ENCODE data around the gene SVEP1. TPM values are rescaled to one million over a fixed set of nuclear protein-coding genes. Genes with fewer than 3 reads are reported as not detected.
A peak's percentile ranks its signal among the peaks of the same experiment; 100 is the strongest.

SVEP1 gene
- total and polyA plus RNA-seq, 2 of the 13 experiments (the other 11 are each of a cell fraction or from before 2014, with no cell fraction given) = not detected

DNA sequence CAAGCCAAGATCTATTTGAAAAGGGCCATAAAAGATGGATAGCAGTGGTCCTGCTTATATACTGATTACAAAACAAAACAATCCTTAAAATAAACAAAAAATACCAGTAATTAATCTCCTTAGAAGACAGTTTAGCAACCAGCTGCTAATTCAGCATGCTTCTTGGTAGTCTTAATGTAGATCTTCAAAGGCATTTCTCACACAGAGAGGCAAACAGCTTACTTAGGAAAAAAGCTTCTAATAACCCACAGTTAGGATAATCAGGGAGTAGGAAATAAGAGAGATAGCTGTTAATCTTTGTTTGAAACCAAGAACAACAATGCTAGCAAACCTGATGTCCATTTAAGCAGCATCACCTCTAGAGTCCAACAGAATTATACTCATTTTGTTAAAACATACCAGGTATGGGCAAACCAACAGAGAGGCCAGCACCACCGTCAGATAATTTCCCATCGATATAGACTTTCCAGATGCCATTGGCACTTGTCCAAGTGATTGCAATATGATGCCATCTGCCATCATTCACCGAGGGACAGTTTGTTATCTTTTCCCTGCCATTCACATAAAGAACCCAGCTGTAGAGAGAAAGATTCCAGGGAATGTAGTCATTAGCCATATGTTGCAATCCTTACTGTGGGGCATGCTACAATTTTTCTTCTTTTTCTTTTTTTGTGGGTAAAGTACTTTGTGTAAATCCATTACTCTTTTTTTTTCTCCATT lies 136.2 kb downstream of the SVEP1 start:
- CTCF ChIA-PET (ENCODE audit: low intra/inter-chr PET ratio, low total read pairs) = no interaction called here

DNA sequence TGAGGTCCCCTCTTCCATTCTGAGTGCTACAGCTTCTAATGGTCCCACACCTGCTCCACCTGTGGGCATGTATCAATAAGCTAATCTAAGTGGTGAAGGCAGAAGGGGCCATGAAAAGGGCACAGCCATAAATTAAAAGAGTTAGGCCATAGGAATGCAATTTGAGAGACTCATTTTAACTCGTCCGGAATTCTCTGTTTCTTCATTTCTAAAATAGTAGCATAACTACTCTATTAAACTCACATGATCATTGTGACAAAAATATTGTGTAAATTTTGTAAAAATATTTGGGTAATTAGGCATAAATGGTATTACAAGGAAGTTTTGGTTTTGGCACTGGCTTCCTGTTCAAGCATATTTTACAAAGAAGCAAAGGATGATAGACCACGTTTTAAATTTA lies 138.7 kb downstream of the SVEP1 start:
- no TSS peak for BruUV-seq (replicated peaks)
- in situ Hi-C loops (cut with HindIII; ENCODE audit: extremely low pct_ligation_motif_present, low pct_unique_long_range_greater_than_20kb) (no loop called here), intact Hi-C loops (cut with micrococcal nuclease; ENCODE audit: unreplicated experiment) (no loop called here)
- H3K9ac ChIP-seq (ENCODE audit: insufficient read depth, low read depth, low read length) = no peak overlapping the region
- ATAC-seq = no peak
- H3K4me2 ChIP-seq (ENCODE audit: low read depth, low read length) = no peak overlapping the region
- H3K27me3 ChIP-seq (ENCODE audit: control insufficient read depth in 1 of 2, insufficient read depth in 2 of 2, low read length in 2 of 2) = peaks cover 1 to 4% of the 10 kb centered on the region in 2 experiments; a peak in 3 of 5 replicates
- DNase-seq (ENCODE audit: low spot score) = no peak
- no peaks in the 10 kb centered on the region for H3K36me3 ChIP-seq (replicated peaks in 1 of 2; ENCODE audit: control insufficient read depth in 1 of 2, insufficient read depth in 2 of 2, low read length in 2 of 2)
- no peaks in the 10 kb centered on the region for H4K20me1 ChIP-seq (ENCODE audit: insufficient read depth, low read length)
- no peak overlapping the region for H3K27ac ChIP-seq (ENCODE audit: extremely low read length, insufficient read depth, low read length)
- no peaks in the 10 kb centered on the region for H3K9me3 ChIP-seq (ENCODE audit: low read length)
- H2AFZ ChIP-seq (ENCODE audit: low read length) = no peak overlapping the region
- H3K79me2 ChIP-seq (ENCODE audit: insufficient read depth, low read length) = no peaks in the 10 kb centered on the region
- WGBS (ENCODE audit: low lambda C conversion rate) = 3% methylated on average over 3 of the region's 3 CpGs
- H3K4me1 ChIP-seq (ENCODE audit: insufficient read depth, low read length) = no peaks in the 10 kb centered on the region
- no peak for FAIRE-seq
- ChIA-PET POLR2A (no interaction called here), CTCF (ENCODE audit: low intra/inter-chr PET ratio, low total read pairs) (no interaction called here)
- no peak overlapping the region for H3K4me3 ChIP-seq (replicated peaks in 1 of 3; ENCODE audit: insufficient read depth in 1 of 3, low read depth in 2 of 3, low read length in 3 of 3)
- no peak for TF ChIP-seq MIXL1 (CRISPR knock-in tag; IDR thresholded peaks at IDR 0.05)
- no peak for TF ChIP-seq PITX1 (CRISPR knock-in tag; IDR thresholded peaks at IDR 0.05)
- TF ChIP-seq, protein P1, sequence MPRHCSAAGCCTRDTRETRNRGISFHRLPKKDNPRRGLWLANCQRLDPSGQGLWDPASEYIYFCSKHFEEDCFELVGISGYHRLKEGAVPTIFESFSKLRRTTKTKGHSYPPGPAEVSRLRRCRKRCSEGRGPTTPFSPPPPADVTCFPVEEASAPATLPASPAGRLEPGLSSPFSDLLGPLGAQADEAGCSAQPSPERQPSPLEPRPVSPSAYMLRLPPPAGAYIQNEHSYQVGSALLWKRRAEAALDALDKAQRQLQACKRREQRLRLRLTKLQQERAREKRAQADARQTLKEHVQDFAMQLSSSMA (CRISPR knock-in tag; IDR thresholded peaks at IDR 0.05) = no peak
- no peak for TF ChIP-seq ZSCAN25 (CRISPR knock-in tag; IDR thresholded peaks at IDR 0.05)
- TF ChIP-seq ZNF256 (CRISPR knock-in tag; conservative IDR thresholded peaks at IDR 0.05) = no peak
- TF ChIP-seq ZNF549 (CRISPR knock-in tag; IDR thresholded peaks at IDR 0.05) = no peak
- no peak for TF ChIP-seq SETDB1 (CRISPR knock-in tag; IDR thresholded peaks at IDR 0.05; ENCODE audit: borderline replicate concordance)
- TF ChIP-seq ETS1 (CRISPR knock-in tag; IDR thresholded peaks at IDR 0.05) = no peak
- TF ChIP-seq GATA4 (IDR thresholded peaks at IDR 0.05; ENCODE audit: borderline replicate concordance, low read depth) = no peak
- TF ChIP-seq MAF1 (CRISPR knock-in tag; IDR thresholded peaks at IDR 0.05; ENCODE audit: borderline replicate concordance) = no peak
- no peak for TF ChIP-seq EED (CRISPR knock-in tag; IDR thresholded peaks at IDR 0.05)
- TF ChIP-seq, protein P2, sequence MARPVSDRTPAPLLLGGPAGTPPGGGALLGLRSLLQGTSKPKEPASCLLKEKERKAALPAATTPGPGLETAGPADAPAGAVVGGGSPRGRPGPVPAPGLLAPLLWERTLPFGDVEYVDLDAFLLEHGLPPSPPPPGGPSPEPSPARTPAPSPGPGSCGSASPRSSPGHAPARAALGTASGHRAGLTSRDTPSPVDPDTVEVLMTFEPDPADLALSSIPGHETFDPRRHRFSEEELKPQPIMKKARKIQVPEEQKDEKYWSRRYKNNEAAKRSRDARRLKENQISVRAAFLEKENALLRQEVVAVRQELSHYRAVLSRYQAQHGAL (CRISPR knock-in tag; IDR thresholded peaks at IDR 0.05; ENCODE audit: not compliant biosample characterization) = no peak

More for the DNA sequence above, 136.2 kb downstream of the SVEP1 start:
- POLR2A ChIA-PET = no interaction called here
- in situ Hi-C loops (cut with HindIII; ENCODE audit: extremely low pct_ligation_motif_present, low pct_unique_long_range_greater_than_20kb) (no loop called here), intact Hi-C loops (cut with micrococcal nuclease; ENCODE audit: unreplicated experiment) (no loop called here)
- DNase-seq (ENCODE audit: low spot score) = peak; percentile 1
- Histone ChIP-seq H3K27me3 (ENCODE audit: control insufficient read depth in 1 of 2, insufficient read depth in 2 of 2, low read length in 2 of 2) (peaks cover 0 to 4% of the 10 kb centered on the region in 2 experiments; a peak in 2 of 5 replicates), H3K9me3 (ENCODE audit: low read length) (no peaks in the 10 kb centered on the region), H3K27ac (ENCODE audit: extremely low read length, insufficient read depth, low read length) (no peak overlapping the region), H3K4me1 (ENCODE audit: insufficient read depth, low read length) (no peaks in the 10 kb centered on the region), H3K4me3 (replicated peaks in 1 of 3; ENCODE audit: insufficient read depth in 1 of 3, low read depth in 2 of 3, low read length in 3 of 3) (no peak overlapping the region), H3K36me3 (replicated peaks in 1 of 2; ENCODE audit: control insufficient read depth in 1 of 2, insufficient read depth in 2 of 2, low read length in 2 of 2) (no peaks in the 10 kb centered on the region), H3K79me2 (ENCODE audit: insufficient read depth, low read length) (no peaks in the 10 kb centered on the region), H3K9ac (ENCODE audit: insufficient read depth, low read depth, low read length) (no peak overlapping the region), H2AFZ (ENCODE audit: low read length) (no peak overlapping the region), H3K4me2 (ENCODE audit: low read depth, low read length) (no peak overlapping the region), H4K20me1 (ENCODE audit: insufficient read depth, low read length) (no peaks in the 10 kb centered on the region)
- no TSS peak for BruUV-seq (replicated peaks)
- no peak for ATAC-seq
- TF ChIP-seq ETS1 (CRISPR knock-in tag; IDR thresholded peaks at IDR 0.05) = no peak
- TF ChIP-seq ZNF670 (CRISPR knock-in tag; IDR thresholded peaks at IDR 0.05; ENCODE audit: borderline replicate concordance) = no peak
- FAIRE-seq = no peak
- WGBS (ENCODE audit: low lambda C conversion rate) = 0% methylated on average over 3 of the region's 3 CpGs

Data from HepG2 (cell line).